HG03066 (cell line): ENCODE measurements around the gene INTS7.
"Not testable (repeated sequence)": the region's sequence is repeated elsewhere in the genome, so short reads cannot be mapped to it uniquely, and the experiment has no call there.

Experiments
- ATAC-seq: cut with Tn5 transposase; IDR thresholded peaks from one replicate; pipeline ENCODE4 v1.9.1; 2021; ENCODE audit warnings: low read depth; ENCODE audit not compliant: unreplicated experiment

Gene INTS7

GRCh38 chr1:211939876-211940468, 95.4 kb downstream of the INTS7 start:
- peak; percentile 73 for ATAC-seq

DNA sequence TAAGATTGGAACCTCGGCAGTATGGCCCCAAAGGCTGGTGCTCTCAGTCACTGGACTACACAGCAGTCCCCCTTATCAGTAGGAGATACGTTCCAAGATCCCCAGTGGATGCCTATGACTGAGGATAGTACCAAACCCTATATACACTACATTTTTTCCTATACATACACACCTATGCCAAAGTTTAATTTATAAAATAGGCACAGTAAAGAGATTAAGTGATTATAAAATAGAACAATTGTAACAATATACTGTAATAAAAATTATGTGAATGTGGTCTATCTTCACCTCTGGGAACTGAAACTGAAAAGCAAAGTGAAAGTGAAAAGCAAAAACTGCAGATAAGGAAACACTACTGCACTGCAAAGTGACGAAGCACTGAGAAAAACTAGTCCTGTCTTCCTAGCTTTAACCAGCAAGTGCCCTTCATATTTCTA, 96.8 kb downstream of the INTS7 start:
- peak; percentile 25 for ATAC-seq

- not testable (repeated sequence) for ATAC-seq
Measured at GRCh38 chr1:211937422-211937821, 97.9 kb downstream of the INTS7 start.

DNA sequence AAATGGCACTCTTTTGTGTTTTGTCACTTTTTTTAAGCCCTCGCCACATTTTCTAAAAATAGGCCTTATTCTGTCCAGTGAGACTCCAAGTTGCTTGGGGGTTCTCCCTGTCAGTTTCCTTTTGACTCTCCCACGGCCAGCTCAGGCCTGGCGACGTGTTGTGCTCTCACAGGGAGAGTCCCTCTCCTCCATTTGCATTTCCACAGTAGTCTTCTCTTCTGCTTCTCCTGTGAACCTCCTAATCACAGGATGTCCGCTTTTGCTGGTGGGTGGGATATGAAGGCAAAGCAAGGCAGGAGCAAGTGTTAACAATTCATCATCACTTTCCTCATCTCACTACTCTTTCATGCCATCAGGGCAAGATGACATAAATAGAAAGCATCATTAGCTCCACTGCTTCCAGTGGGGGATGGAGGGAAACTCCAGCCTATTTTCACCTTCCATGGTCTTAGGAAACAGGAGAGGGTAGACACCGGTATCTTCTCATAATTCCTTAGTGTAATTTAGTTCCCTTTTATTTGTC, 99.8 kb downstream of the INTS7 start:
- ATAC-seq: peak; percentile 65

DNA sequence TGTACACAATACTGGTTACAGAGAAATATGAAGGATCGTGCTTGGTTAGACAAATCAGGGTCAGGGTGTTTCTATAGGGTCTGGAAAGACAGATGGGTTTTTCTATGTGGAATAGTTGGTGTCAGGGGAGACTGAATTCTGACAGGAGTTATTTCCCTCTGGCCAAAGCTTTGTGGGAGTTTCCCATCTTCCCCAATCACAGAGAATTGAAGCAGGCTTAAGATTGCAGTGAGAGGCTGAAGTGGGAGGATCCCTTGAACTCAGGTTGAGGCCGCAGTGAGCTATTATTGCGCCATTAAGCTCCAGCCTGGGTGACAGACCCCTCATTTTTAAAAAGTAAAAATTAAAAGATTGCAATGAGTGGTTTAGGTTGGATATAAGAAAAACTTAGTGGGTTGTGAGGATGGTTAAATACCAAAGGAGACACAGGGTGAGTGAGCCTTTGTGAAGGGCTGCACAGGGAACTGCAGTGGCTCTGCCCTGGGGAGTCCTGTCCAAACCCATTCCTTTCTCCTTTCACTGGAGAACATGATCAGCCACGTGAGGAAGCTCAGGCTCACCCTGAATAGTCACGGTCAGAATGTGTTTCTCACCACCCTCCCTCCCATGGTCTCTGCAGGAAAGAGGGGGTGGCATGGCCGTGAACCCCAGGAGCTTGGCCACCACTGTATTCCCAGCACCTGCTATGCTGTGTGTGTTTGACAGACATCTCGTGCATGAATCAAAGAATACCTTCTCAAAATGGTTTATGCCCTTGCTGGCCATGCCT, 101.2 kb downstream of the INTS7 start:
- no peak for ATAC-seq

DNA sequence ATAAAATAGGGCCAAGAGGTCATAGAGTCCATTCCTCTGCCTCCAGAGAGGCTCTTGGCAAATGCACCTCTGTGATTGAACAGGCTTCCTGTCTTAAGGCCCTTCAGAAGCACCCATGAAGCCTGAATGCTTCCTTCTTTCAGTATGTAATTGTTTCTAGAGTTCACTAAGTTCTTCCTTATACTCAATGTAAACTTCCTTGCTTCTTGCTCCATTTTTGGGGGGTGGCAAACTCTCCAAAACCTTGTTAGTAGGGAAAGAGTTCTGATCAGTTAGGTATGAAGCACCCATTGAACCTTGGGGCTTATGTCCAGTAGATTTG, 102.5 kb downstream of the INTS7 start:
- no peak for ATAC-seq

DNA sequence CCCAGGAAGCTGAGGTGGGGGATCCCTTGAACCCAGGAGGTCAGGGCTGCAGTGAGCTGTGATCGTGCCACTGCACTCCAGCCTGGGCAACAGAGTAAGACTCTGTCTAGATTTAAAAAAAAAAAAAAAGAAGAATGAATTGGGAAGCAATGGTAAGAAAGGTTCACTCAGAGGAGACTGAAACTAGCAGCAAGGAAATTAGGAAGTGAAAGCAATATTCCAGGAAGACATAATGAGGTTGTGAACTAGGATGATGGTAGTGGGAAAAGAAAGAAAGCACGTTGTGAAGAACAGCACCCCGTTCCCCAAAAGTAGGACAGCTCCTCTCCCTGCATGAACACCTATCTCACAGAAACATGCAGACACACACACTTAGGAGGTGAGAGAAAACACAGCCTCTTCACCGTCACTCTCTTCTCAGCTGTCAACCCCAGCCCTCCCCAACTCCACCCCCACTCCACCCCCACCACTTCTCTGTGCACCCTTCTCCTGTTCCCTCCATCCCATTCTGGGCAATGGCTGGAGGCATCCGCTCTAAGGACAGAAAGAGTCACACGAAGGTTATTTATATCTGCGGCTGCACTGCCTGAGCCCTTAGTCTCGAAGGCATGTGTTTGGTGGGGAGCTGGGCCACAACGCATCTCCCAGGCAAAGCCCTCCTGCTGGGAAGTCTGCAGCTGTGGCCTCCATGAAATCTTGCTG, 103.0 kb downstream of the INTS7 start:
- ATAC-seq: no peak

DNA sequence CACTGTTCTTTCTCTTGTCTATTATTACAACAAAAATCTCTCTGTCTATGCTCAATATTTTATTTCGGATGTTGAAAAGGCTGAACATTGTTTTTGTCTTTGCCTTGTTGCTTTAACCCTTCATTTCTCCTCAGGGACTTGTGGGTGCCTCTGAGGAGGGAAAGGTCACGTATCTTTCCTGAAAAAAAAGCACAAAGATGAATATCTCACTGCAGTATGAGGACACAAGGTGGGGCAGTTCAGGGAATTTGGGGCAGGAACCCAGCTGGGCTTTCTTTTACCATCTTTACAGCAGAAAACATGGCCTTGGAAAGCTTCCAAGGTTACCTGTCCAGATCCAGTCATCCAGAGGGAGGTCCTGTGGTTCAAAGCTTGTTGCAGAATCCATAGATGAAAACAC, 105.7 kb downstream of the INTS7 start:
- no peak for ATAC-seq

DNA sequence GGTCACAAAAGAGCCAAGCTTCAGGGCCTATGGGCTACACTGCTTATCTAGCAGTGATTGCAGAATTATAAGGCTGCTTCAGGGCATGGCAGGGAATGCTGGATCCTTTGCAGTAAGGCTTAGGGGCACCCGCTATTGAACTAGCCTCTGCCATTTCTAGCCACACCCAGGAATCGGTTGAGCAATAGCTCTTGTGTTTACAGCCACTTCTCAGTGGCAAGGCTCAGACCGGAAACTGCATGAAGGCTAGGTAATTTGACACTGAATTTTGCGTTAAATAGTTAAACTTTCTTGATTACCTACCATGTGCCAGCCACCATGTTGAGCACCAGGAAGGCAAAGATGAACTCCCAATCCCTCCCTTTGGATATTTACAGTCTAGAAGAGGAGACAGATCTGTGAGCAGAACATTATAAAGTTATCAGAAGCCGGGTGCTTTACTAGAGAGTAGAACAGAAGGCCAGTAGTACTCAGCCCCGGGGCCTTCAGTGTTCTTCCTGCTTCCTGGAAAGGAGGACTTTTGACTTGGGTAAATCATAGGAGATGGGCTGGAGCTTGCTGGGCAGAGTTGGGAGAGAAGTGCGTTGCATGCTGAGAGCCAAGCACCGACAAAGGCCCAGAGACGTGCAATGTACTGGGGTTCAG, 106.2 kb downstream of the INTS7 start:
- no peak for ATAC-seq

GRCh38 chr1:211928290-211928801, 107.0 kb downstream of the INTS7 start:
- ATAC-seq: no peak

DNA sequence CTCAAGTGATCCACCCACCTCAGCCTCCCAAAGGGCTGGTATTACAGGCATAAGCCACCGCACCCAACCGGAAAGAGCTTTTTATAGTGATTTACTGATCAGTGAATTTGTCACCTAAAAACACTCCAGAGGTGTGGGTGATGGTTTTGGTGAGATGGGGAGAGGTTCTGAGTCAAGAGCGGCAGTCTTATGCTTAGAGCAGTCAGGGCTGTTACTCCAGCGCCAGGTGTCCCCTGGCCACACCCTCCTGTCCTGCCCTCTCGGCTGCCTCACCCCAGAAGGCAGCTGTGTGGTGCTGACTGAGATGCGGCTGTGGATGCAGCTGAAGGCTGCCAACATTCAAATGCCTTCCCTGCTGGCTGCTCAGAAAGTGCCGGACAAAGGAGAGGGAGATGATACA, 110.3 kb downstream of the INTS7 start:
- ATAC-seq: no peak

DNA sequence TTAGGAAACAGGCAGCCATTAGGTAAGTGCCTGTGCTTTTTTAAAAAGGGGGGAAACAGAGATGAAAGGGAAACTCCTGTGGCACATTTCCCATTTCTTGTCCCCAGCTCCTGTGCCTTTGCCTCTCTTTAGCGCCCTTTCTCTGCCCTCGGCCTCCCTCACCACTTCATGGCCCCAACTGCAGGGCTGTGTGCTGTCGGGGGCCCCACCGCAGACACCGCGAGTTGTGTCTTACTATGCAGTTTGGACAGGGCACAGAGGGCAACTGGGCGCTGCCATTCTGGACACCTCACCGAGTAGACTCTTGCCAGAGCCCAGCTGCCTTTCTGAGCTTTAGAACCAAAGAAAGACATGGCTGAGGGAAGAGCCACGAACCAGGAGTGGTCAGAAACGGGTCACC, 111.1 kb downstream of the INTS7 start:
- no peak for ATAC-seq

DNA sequence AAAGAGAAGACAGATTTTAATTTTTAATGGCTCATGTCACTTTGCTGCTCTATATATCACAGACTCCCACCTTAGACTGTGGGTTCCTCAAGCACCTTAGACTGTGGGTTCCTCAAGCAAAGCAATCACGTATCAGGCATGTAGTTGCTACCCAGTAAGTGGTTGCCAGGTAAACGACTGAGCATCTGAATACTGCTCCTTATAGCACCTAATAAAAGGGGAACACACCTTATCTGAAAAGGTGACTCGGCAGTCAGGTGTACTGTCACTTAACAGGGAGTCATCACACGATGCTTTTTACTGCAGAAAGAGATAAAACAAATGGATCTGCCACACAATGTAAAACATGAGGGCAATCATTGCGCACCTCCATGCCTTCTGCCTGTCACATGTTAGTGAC, 112.3 kb downstream of the INTS7 start:
- no peak for ATAC-seq

DNA sequence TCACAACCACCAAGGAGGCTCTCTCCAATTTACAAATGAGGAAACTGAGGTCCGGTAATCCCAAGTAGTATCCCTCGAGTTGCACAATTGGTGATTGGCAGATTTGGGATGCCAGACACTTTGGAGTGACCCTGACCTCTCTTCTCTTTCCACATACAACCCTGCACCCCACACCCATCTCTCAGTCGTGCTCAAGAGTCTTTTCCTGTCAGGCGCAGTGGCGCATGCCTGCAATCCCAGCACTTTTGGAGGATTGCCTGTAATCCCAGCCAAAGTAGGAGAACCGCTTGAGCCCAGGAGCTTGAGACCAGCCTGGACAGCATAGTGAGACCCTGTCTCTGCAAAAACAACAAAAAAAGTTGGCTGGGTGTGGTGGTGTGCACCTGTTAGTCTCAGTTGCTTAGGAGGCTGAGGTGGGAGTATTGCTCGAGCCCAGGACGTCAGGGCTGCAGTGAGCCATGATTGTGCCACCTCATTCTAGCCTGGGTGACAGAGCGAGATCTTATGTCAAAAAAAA, 113.7 kb downstream of the INTS7 start:
- ATAC-seq: no peak

GRCh38 chr1:211920602-211921226, 114.6 kb downstream of the INTS7 start:
- no peak for ATAC-seq

- ATAC-seq: no peak
Measured at GRCh38 chr1:211920141-211920572, 115.2 kb downstream of the INTS7 start.

- ATAC-seq: no peak
Measured at GRCh38 chr1:211918843-211919414, 116.4 kb downstream of the INTS7 start.

DNA sequence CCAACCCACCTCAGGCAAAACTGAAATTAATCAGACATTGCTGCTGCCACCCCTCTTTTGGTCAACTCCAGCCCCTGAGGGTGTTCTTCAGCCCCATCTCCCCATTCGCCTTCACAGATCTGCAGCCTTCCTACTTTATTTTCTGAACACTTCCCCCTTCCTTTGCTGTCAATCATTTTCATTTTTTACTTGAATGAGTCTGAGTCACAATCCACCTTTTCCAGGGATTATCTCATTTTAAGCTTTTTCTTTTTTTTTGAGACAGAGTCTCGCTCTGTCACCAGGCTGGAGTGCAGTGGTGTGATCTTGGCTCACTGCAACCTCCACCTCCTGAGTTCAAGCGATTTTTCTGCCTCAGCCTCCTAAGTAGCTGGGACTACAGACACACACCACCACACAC, 118.9 kb downstream of the INTS7 start:
- not testable (repeated sequence) for ATAC-seq

GRCh38 chr1:211915924-211916323, 119.4 kb downstream of the INTS7 start:
- no peak for ATAC-seq
